ENCODE data around the gene SPAG16.

The SPAG16 gene

GRCh38 chr2:214019973-214020345 lies 735.7 kb downstream of the SPAG16 start:
- H3K4me3 ChIP-seq = no peak overlapping the region
- H3K9ac ChIP-seq (ENCODE audit: insufficient read length) = no peak overlapping the region
- TF ChIP-seq FOXP2 (optimal IDR thresholded peaks at IDR 0.05; ENCODE audit: control extremely low read depth, extremely low read length, insufficient read depth) (no peak), EZH2 (IDR thresholded peaks at IDR 0.05) (no peak), POLR2AphosphoS5 (IDR thresholded peaks at IDR 0.05; ENCODE audit: borderline replicate concordance, low read depth, low read length) (no peak)
- no peak for DNase-seq (ENCODE audit: low read depth, low spot score)
- no peaks in the 10 kb centered on the region for H3K36me3 ChIP-seq (ENCODE audit: insufficient read depth, low read length)
- no peak overlapping the region for H3K27ac ChIP-seq
- H3K9me3 ChIP-seq (ENCODE audit: low read depth, low read length) = no peaks in the 10 kb centered on the region

- H3K9me3 ChIP-seq (ENCODE audit: low read depth, low read length) = no peaks in the 10 kb centered on the region
Measured at GRCh38 chr2:214029190-214029589, 744.9 kb downstream of the SPAG16 start.

GRCh38 chr2:214031566-214031965 lies 747.3 kb downstream of the SPAG16 start:
- no peak for DNase-seq (ENCODE audit: low read depth, low spot score)
- Histone ChIP-seq H3K9me3 (ENCODE audit: low read depth, low read length) (no peaks in the 10 kb centered on the region), H3K4me3 (no peak overlapping the region), H3K9ac (ENCODE audit: insufficient read length) (no peak overlapping the region), H3K27ac (no peak overlapping the region), H3K36me3 (ENCODE audit: insufficient read depth, low read length) (no peaks in the 10 kb centered on the region)
- TF ChIP-seq FOXP2 (optimal IDR thresholded peaks at IDR 0.05; ENCODE audit: control extremely low read depth, extremely low read length, insufficient read depth) (no peak), POLR2AphosphoS5 (IDR thresholded peaks at IDR 0.05; ENCODE audit: borderline replicate concordance, low read depth, low read length) (no peak), EZH2 (IDR thresholded peaks at IDR 0.05) (no peak)

More at GRCh38 chr2:214029190-214029589, 744.9 kb downstream of the SPAG16 start:
- no peak for DNase-seq (ENCODE audit: low read depth, low spot score)
- no peak overlapping the region for H3K9ac ChIP-seq (ENCODE audit: insufficient read length)
- H3K36me3 ChIP-seq (ENCODE audit: insufficient read depth, low read length) = no peaks in the 10 kb centered on the region
- no peak overlapping the region for H3K27ac ChIP-seq
- no peak for TF ChIP-seq FOXP2 (optimal IDR thresholded peaks at IDR 0.05; ENCODE audit: control extremely low read depth, extremely low read length, insufficient read depth)
- TF ChIP-seq EZH2 (IDR thresholded peaks at IDR 0.05) = no peak
- no peak for TF ChIP-seq POLR2AphosphoS5 (IDR thresholded peaks at IDR 0.05; ENCODE audit: borderline replicate concordance, low read depth, low read length)
- H3K4me3 ChIP-seq = no peak overlapping the region

GRCh38 chr2:214034417-214034816 lies 750.2 kb downstream of the SPAG16 start:
- no peaks in the 10 kb centered on the region for H3K9me3 ChIP-seq (ENCODE audit: low read depth, low read length)
- no peaks in the 10 kb centered on the region for H3K36me3 ChIP-seq (ENCODE audit: insufficient read depth, low read length)
- TF ChIP-seq POLR2AphosphoS5 (IDR thresholded peaks at IDR 0.05; ENCODE audit: borderline replicate concordance, low read depth, low read length) (no peak), EZH2 (IDR thresholded peaks at IDR 0.05) (no peak), FOXP2 (optimal IDR thresholded peaks at IDR 0.05; ENCODE audit: control extremely low read depth, extremely low read length, insufficient read depth) (no peak)
- H3K9ac ChIP-seq (ENCODE audit: insufficient read length) = no peak overlapping the region
- H3K27ac ChIP-seq = no peak overlapping the region
- H3K4me3 ChIP-seq = no peak overlapping the region
- no peak for DNase-seq (ENCODE audit: low read depth, low spot score)

- no peak overlapping the region for H3K9ac ChIP-seq (ENCODE audit: insufficient read length)
- H3K36me3 ChIP-seq (ENCODE audit: insufficient read depth, low read length) = no peaks in the 10 kb centered on the region
- H3K4me3 ChIP-seq = no peak overlapping the region
- H3K27ac ChIP-seq = no peak overlapping the region
- no peaks in the 10 kb centered on the region for H3K9me3 ChIP-seq (ENCODE audit: low read depth, low read length)
- TF ChIP-seq EZH2 (IDR thresholded peaks at IDR 0.05) (no peak), POLR2AphosphoS5 (IDR thresholded peaks at IDR 0.05; ENCODE audit: borderline replicate concordance, low read depth, low read length) (no peak), FOXP2 (optimal IDR thresholded peaks at IDR 0.05; ENCODE audit: control extremely low read depth, extremely low read length, insufficient read depth) (no peak)
- DNase-seq (ENCODE audit: low read depth, low spot score) = no peak
Measured at GRCh38 chr2:214035091-214035852, 751.0 kb downstream of the SPAG16 start.

- DNase-seq (ENCODE audit: low read depth, low spot score) = no peak
- no peak overlapping the region for H3K9ac ChIP-seq (ENCODE audit: insufficient read length)
- H3K9me3 ChIP-seq (ENCODE audit: low read depth, low read length) = no peaks in the 10 kb centered on the region
- TF ChIP-seq FOXP2 (optimal IDR thresholded peaks at IDR 0.05; ENCODE audit: control extremely low read depth, extremely low read length, insufficient read depth) (no peak), EZH2 (IDR thresholded peaks at IDR 0.05) (no peak), POLR2AphosphoS5 (IDR thresholded peaks at IDR 0.05; ENCODE audit: borderline replicate concordance, low read depth, low read length) (no peak)
- no peak overlapping the region for H3K27ac ChIP-seq
- H3K36me3 ChIP-seq (ENCODE audit: insufficient read depth, low read length) = no peaks in the 10 kb centered on the region
- H3K4me3 ChIP-seq = no peak overlapping the region
Measured at GRCh38 chr2:214035921-214036320, 751.7 kb downstream of the SPAG16 start.

GRCh38 chr2:214038186-214038585 lies 753.9 kb downstream of the SPAG16 start:
- Histone ChIP-seq H3K9me3 (ENCODE audit: low read depth, low read length) (no peaks in the 10 kb centered on the region), H3K36me3 (ENCODE audit: insufficient read depth, low read length) (no peaks in the 10 kb centered on the region), H3K27ac (no peak overlapping the region), H3K4me3 (no peak overlapping the region), H3K9ac (ENCODE audit: insufficient read length) (no peak overlapping the region)
- no peak for TF ChIP-seq FOXP2 (optimal IDR thresholded peaks at IDR 0.05; ENCODE audit: control extremely low read depth, extremely low read length, insufficient read depth)
- no peak for TF ChIP-seq POLR2AphosphoS5 (IDR thresholded peaks at IDR 0.05; ENCODE audit: borderline replicate concordance, low read depth, low read length)
- TF ChIP-seq EZH2 (IDR thresholded peaks at IDR 0.05) = no peak
- no peak for DNase-seq (ENCODE audit: low read depth, low spot score)

GRCh38 chr2:214050731-214051130 lies 766.5 kb downstream of the SPAG16 start:
- Histone ChIP-seq H3K27ac (no peak overlapping the region), H3K9me3 (ENCODE audit: low read depth, low read length) (no peaks in the 10 kb centered on the region), H3K4me3 (no peak overlapping the region), H3K36me3 (ENCODE audit: insufficient read depth, low read length) (no peaks in the 10 kb centered on the region), H3K9ac (ENCODE audit: insufficient read length) (no peak overlapping the region)
- DNase-seq (ENCODE audit: low read depth, low spot score) = no peak
- no peak for TF ChIP-seq POLR2AphosphoS5 (IDR thresholded peaks at IDR 0.05; ENCODE audit: borderline replicate concordance, low read depth, low read length)
- no peak for TF ChIP-seq FOXP2 (optimal IDR thresholded peaks at IDR 0.05; ENCODE audit: control extremely low read depth, extremely low read length, insufficient read depth)
- TF ChIP-seq EZH2 (IDR thresholded peaks at IDR 0.05) = no peak
